RWPE2 (cell line): ENCODE data around the gene LRCH2.

Source experiments
- ATAC-seq: fragments of 200-7000 bp; cut with Tn5 transposase; 3 replicates; pipeline ENCODE4 v1.9.1; 2021; ENCODE audit warnings: low read depth
- DNase-seq: peaks from one replicate; pipeline ENCODE4 v3.0.0-alpha.2; 2020; ENCODE audit warnings: low spot score
- H3K27ac ChIP-seq: fragments of 450-650 bp; 2 replicates; pipeline ENCODE4 v1.5.1; 2017; ENCODE audit warnings: mild to moderate bottlenecking; ENCODE audit not compliant: poor library complexity, severe bottlenecking
- H3K27me3 ChIP-seq: fragments of 250-450 bp; sonication (Bioruptor Pico); 2 replicates; pipeline ENCODE4 v1.5.1; 2021; ENCODE audit warnings: mild to moderate bottlenecking, moderate library complexity; ENCODE audit not compliant: insufficient read depth, poor library complexity, severe bottlenecking
- H3K36me3 ChIP-seq: fragments of 250-450 bp; sonication (Bioruptor Pico); 2 replicates; pipeline ENCODE4 v1.5.1; 2020; ENCODE audit warnings: low read depth, mild to moderate bottlenecking, moderate library complexity
- H3K4me1 ChIP-seq: fragments of 250-450 bp; sonication (Bioruptor Pico); 2 replicates; pipeline ENCODE4 v1.5.1; 2021; ENCODE audit warnings: mild to moderate bottlenecking, moderate library complexity; ENCODE audit not compliant: insufficient read depth, poor library complexity, severe bottlenecking
- H3K4me3 ChIP-seq: fragments of 250-450 bp; sonication (Bioruptor Pico); 2 replicates; pipeline ENCODE4 v1.5.1; 2021; ENCODE audit warnings: mild to moderate bottlenecking, moderate library complexity; ENCODE audit not compliant: severe bottlenecking
- H3K9me3 ChIP-seq: fragments of 250-450 bp; sonication (Bioruptor Pico); 2 replicates; pipeline ENCODE4 v1.5.1; 2021; ENCODE audit warnings: mild to moderate bottlenecking, moderate library complexity; ENCODE audit not compliant: severe bottlenecking
- TF ChIP-seq, protein P1 (sequence below): fragments of 450-650 bp; IDR thresholded peaks from one replicate; pipeline ENCODE4 v1.5.1; 2017; ENCODE audit warnings: mild to moderate bottlenecking, moderate library complexity; ENCODE audit not compliant: poor library complexity, severe bottlenecking

The LRCH2 gene

DNA sequence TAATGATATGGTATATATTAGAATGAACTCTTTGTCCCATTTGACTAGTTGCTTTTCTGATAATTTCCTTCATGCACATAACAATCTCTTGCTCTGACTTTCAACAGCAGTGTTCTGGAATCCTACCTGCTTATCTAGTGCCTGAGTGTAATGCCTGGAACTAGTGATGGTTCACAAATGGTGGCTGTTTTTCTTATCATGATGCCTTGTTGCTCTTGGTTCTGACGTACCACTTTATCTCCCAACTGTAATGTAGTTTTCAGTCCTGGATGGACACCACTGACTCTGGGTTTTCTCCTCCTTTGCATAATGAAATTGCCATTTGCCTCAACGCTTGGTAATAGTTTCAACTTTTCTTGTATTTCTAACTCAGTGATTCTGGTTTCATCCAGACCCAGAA lies 30.1 kb upstream of the LRCH2 start:
- Histone ChIP-seq H3K4me1 (no peaks in the 10 kb centered on the region), H3K4me3 (no peak overlapping the region), H3K9me3 (no peaks in the 10 kb centered on the region), H3K36me3 (no peaks in the 10 kb centered on the region), H3K27me3 (no peaks in the 10 kb centered on the region), H3K27ac (no peak overlapping the region)
- TF ChIP-seq, protein P1, sequence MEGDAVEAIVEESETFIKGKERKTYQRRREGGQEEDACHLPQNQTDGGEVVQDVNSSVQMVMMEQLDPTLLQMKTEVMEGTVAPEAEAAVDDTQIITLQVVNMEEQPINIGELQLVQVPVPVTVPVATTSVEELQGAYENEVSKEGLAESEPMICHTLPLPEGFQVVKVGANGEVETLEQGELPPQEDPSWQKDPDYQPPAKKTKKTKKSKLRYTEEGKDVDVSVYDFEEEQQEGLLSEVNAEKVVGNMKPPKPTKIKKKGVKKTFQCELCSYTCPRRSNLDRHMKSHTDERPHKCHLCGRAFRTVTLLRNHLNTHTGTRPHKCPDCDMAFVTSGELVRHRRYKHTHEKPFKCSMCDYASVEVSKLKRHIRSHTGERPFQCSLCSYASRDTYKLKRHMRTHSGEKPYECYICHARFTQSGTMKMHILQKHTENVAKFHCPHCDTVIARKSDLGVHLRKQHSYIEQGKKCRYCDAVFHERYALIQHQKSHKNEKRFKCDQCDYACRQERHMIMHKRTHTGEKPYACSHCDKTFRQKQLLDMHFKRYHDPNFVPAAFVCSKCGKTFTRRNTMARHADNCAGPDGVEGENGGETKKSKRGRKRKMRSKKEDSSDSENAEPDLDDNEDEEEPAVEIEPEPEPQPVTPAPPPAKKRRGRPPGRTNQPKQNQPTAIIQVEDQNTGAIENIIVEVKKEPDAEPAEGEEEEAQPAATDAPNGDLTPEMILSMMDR = no peak
- ATAC-seq (no peak), DNase-seq (no peak)

DNA sequence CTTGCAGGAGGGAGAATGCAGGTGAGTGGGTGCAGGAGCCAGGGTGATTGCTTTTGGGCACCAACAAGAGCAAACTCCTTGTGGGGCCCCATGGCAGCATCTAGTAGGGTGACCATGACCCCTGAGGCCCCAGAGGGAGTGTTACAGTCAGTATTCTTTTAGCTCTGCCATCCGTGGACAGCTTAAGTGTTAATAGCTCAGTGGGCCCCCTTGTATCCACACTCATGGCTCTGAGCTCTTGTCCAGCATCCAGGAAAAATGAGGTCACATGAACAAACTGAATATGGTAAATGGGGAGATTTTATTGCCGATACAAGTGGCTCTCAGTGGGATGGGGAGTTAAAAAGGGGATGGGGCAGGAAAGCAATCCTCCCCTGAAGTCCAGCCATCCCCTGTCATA lies 27.3 kb upstream of the LRCH2 start:
- no peak for DNase-seq
- Histone ChIP-seq H3K27ac (no peak overlapping the region), H3K4me1 (no peaks in the 10 kb centered on the region), H3K9me3 (no peaks in the 10 kb centered on the region), H3K4me3 (no peak overlapping the region), H3K36me3 (no peaks in the 10 kb centered on the region), H3K27me3 (no peaks in the 10 kb centered on the region)
- ATAC-seq = no peak
- TF ChIP-seq, protein P1 = no peak

DNA sequence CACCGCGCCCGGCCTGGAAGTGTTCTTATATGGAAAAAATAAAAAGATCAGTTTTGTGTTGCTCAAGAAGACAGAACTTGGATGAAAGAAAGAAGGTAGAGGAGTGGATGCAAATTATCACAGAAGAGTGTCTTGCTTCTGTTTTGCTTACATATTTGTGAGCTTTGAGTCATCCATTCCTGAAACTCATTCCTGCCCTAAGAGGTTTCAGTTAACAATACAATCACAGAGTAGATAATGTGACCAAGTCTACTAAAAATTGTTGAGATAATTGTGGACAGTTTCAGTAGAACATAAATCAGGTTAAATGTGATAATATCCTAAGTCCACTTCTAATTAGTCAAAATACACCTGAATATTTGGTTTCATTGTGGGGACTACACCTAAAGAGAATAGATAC lies 26.4 kb upstream of the LRCH2 start:
- Histone ChIP-seq H3K27me3 (no peaks in the 10 kb centered on the region), H3K9me3 (no peaks in the 10 kb centered on the region), H3K27ac (no peak overlapping the region), H3K4me1 (no peaks in the 10 kb centered on the region), H3K36me3 (no peaks in the 10 kb centered on the region), H3K4me3 (no peak overlapping the region)
- ATAC-seq (no peak), DNase-seq (no peak)
- TF ChIP-seq, protein P1 = no peak

DNA sequence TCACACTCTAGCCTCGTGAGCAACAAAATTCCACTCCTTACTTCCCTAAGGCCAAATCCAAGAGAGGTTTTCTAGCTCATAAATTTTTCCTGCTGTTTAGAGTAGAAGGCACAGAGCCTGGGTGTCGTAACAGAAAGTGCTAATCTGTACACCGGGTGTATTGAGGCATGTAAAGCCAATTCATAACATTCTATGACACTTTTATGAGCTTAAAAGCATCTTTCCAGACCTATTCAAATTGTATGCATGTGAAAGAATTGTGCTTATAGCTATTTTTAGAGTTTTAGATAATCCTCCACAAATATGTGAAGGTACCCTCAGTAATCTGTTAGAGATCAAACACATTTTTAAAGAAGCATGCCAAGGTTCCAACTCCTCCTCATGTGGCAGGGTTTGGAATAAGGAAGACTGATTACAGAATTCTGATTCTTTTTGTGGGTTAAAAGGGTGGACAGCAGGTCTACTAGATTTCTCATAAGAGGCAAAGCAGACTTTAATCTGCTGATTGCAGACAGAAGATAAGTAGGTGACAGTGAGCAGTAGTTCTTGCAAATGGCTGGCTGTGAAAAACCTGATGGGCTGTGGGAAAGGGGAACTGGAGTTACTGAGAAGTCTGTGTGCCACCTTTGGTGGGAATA lies 25.5 kb upstream of the LRCH2 start:
- no peaks in the 10 kb centered on the region for H3K36me3 ChIP-seq
- no peak overlapping the region for H3K4me3 ChIP-seq
- ATAC-seq (no peak), DNase-seq (no peak)
- TF ChIP-seq, protein P1 = no peak
- no peaks in the 10 kb centered on the region for H3K4me1 ChIP-seq
- no peaks in the 10 kb centered on the region for H3K9me3 ChIP-seq
- H3K27ac ChIP-seq = no peak overlapping the region
- H3K27me3 ChIP-seq = no peaks in the 10 kb centered on the region

DNA sequence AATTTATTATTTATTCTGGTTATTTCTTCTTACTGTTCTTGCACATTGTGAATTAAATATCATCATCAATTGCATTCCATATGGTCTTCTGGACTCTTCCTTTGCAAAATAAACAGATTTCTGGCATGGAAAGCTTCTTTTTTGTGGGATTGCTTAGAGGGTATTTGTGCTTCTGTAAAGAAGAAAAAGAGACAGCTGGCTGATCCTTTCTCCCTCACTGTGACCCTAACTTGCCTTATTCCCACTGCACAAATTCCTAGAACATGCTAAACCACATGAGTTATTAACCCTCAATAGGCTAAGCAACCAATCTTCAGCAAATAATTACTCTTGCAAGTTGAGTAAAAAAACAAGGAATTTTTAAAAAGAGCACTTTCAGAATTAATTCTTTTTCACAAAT lies 23.8 kb upstream of the LRCH2 start:
- no peak for DNase-seq
- TF ChIP-seq, protein P1 = no peak
- no peaks in the 10 kb centered on the region for H3K27me3 ChIP-seq

More for the DNA sequence above, 23.8 kb upstream of the LRCH2 start:
- Histone ChIP-seq H3K4me1 (no peaks in the 10 kb centered on the region), H3K4me3 (no peak overlapping the region), H3K36me3 (no peaks in the 10 kb centered on the region), H3K27ac (no peak overlapping the region), H3K9me3 (no peaks in the 10 kb centered on the region)
- no peak for ATAC-seq
